ENCODE results near the gene GCHFR. TPM values are rescaled to one million over a fixed set of nuclear protein-coding genes. Genes with fewer than 3 reads are reported as not detected.

GCHFR gene
- total RNA-seq (2022) (54.4 and 59.2 TPM in 2 replicates), Bru-seq, nascent RNA (percentile 63 among the genes with signal in this experiment), BruChase-seq, experiment 1, labeled RNA remaining after a 2-hour chase (percentile 60 among the genes with signal in this experiment), BruChase-seq, experiment 2, labeled RNA remaining after a 6-hour chase (percentile 77 among the genes with signal in this experiment)
- long read RNA-seq, transcript GCHFR-201 (3 exons, 777 nt): major isoform, 159 of 171 reads
- long read RNA-seq, partial matches to known transcripts: 3 of 171 reads
- long read RNA-seq, other reads (novel, unspliced or antisense): 7 of 171 reads

DNA sequence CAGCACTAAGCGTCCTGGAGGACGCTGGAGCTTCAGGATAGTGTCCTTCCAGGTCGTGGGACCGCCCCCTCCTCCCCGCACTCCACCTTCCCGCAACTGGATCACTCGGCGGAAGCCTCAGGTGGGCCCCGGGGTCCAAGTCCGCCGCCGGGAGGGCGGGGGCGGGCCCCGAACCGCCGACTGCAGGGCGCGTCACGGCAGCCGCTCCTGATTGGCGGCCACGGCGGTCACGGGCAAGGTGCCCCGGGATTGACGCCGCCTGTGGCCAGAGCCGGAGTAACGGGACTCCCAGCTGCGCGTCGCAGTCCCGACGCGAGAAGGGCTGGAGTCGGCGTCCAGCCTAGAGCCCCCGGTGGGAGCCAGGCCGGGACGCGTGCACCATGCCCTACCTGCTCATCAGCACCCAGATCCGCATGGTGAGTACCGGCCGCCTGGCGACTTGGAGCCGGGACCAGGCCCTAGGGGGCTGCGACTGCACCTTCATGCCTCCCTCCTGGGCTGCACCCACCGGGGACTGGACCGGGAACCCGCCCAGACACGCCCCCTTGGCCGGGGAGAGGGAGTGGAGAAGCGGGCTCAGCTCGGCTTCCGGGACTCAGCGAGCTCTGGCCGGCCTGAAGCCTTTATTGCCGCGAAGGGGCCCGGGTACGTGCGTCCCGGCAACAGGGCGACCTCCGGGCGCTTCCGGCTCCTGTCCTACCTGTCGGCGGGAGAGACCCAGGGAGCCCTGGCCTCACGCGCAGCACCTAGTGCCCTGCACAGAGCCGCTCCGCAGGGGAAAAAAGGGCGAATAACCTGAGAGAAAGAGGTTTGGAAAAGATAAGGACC lies at the start of gene GCHFR:
Gene GCHFR (plus strand): TSS at position 268 of the 828 bp plus-strand sequence. CDS start 113 bp downstream, at position 381.
- TF ChIP-seq CTCF (IDR thresholded peaks at IDR 0.05; ENCODE audit: insufficient read depth in 1 of 2, low read depth in 1 of 2, low read length in 1 of 2, severe bottlenecking in 1 of 2, unreplicated experiment in 1 of 2): peak; percentile 17 to 49
- H3K36me3 ChIP-seq (ENCODE audit: control insufficient read depth, insufficient read depth, low read length): no peaks in the 10 kb centered on the region
- no peaks in the 10 kb centered on the region for H3K27me3 ChIP-seq (replicated peaks; ENCODE audit: control insufficient read depth, insufficient read depth, low read length)
- DNase-seq: peak; percentile 90 to 93
- peak within 1 kb of the TSS; percentile 90 for H3K27ac Mint-ChIP-seq (ENCODE audit: unreplicated experiment)
- H3K27me3 Mint-ChIP-seq (ENCODE audit: insufficient read depth, unreplicated experiment): no peaks in the 10 kb centered on the region
- intact Hi-C loops (cut with micrococcal nuclease; ENCODE audit: unreplicated experiment): loop anchor here (1.0 to 10.0 kb wide), 3 partner anchors 9 to 199 kb away; partner anchors contain the start of genes CCDC32, RMDN3 and RPUSD2
- peaks cover 33% of the 10 kb centered on the region for H3K36me3 Mint-ChIP-seq (ENCODE audit: insufficient read depth, unreplicated experiment)
- POLR2A ChIA-PET: interaction anchor here (0.6 to 1.7 kb wide), 9 partner anchors 9 to 199 kb away, joined by 3 to 10 read pairs (median 4); partner anchors contain the start of genes CHAC1, DNAJC17, RAD51 and RMDN3
- peak within 1 kb of the TSS; percentile 92 for H3K4me3 ChIP-seq (ENCODE audit: low read depth, low read length)
- BruUV-seq (replicated peaks): no TSS peak
- no peaks in the 10 kb centered on the region for H3K9me3 ChIP-seq
- CTCF ChIA-PET: interaction anchor here (0.6 to 5.7 kb wide), 12 partner anchors 12 to 164 kb away, joined by 3 to 25 read pairs (median 4); partner anchors contain the start of genes DNAJC17, VPS18 and ZFYVE19
- peaks cover 11% of the 10 kb centered on the region for H3K4me1 Mint-ChIP-seq (ENCODE audit: low read depth, unreplicated experiment)
- no peaks in the 10 kb centered on the region for H3K9me3 Mint-ChIP-seq (ENCODE audit: unreplicated experiment)
- H3K4me3 Mint-ChIP-seq (ENCODE audit: unreplicated experiment): peak within 1 kb of the TSS; percentile 86
- H3K4me1 ChIP-seq: peaks cover 7% of the 10 kb centered on the region; the same call in 1 of the 2 replicates

GRCh38 chr15:40714144-40714543 lies 49.7 kb upstream of the GCHFR start:
- Mint-ChIP-seq H3K4me3 (ENCODE audit: unreplicated experiment) (no peak overlapping the region), H3K27me3 (ENCODE audit: insufficient read depth, unreplicated experiment) (no peaks in the 10 kb centered on the region), H3K36me3 (ENCODE audit: insufficient read depth, unreplicated experiment) (peaks cover 62% of the 10 kb centered on the region), H3K9me3 (ENCODE audit: unreplicated experiment) (no peaks in the 10 kb centered on the region), H3K4me1 (ENCODE audit: low read depth, unreplicated experiment) (peaks cover 6% of the 10 kb centered on the region), H3K27ac (ENCODE audit: unreplicated experiment) (peak overlapping the region; percentile 65)
- BruUV-seq (replicated peaks): no TSS peak
- no peak for TF ChIP-seq CTCF (IDR thresholded peaks at IDR 0.05; ENCODE audit: insufficient read depth in 1 of 2, low read depth in 1 of 2, low read length in 1 of 2, severe bottlenecking in 1 of 2, unreplicated experiment in 1 of 2)
- H3K4me3 ChIP-seq (ENCODE audit: low read depth, low read length): no peak overlapping the region
- peak in 1 of 2 experiments; percentile 23 for DNase-seq
- H3K36me3 ChIP-seq (ENCODE audit: control insufficient read depth, insufficient read depth, low read length): no peaks in the 10 kb centered on the region
- H3K27me3 ChIP-seq (replicated peaks; ENCODE audit: control insufficient read depth, insufficient read depth, low read length): no peaks in the 10 kb centered on the region
- ChIA-PET POLR2A (no interaction called here), CTCF (interaction anchor here (0.6 kb wide), 1 partner anchor 255 kb away, joined by 4 read pairs; no protein-coding TSS in a partner anchor)
- no peaks in the 10 kb centered on the region for H3K4me1 ChIP-seq
- no peaks in the 10 kb centered on the region for H3K9me3 ChIP-seq
- intact Hi-C loops (cut with micrococcal nuclease; ENCODE audit: unreplicated experiment): no loop called here

DNA sequence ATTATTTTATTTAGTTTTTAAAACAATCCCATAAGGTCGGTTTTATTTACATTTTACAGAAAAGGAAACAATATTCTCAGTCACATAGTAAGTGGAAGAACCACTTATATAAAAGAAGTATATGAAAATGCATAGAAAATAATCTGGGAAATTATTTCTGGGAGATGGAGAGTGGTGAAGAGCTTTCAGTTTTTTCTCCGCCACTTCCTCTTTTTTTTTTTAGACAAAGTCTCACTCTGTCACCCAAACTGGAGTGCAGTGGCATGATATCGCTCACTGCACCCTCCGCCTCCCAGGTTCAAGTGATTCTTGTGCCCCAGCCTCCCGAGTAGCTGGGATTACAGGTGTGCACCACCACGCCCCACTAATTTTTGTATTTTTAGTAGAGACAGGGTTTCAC lies 47.7 kb upstream of the GCHFR start:
- Histone ChIP-seq H3K27me3 (replicated peaks; ENCODE audit: control insufficient read depth, insufficient read depth, low read length) (no peaks in the 10 kb centered on the region), H3K4me3 (ENCODE audit: low read depth, low read length) (no peak overlapping the region), H3K4me1 (no peaks in the 10 kb centered on the region), H3K9me3 (no peaks in the 10 kb centered on the region), H3K36me3 (ENCODE audit: control insufficient read depth, insufficient read depth, low read length) (no peaks in the 10 kb centered on the region)
- TF ChIP-seq CTCF (IDR thresholded peaks at IDR 0.05; ENCODE audit: insufficient read depth in 1 of 2, low read depth in 1 of 2, low read length in 1 of 2, severe bottlenecking in 1 of 2, unreplicated experiment in 1 of 2): no peak
- ChIA-PET POLR2A (no interaction called here), CTCF (no interaction called here)
- H3K4me1 Mint-ChIP-seq (ENCODE audit: low read depth, unreplicated experiment): peaks cover 6% of the 10 kb centered on the region
- BruUV-seq (replicated peaks): no TSS peak
- H3K36me3 Mint-ChIP-seq (ENCODE audit: insufficient read depth, unreplicated experiment): peaks cover 54% of the 10 kb centered on the region
- no peaks in the 10 kb centered on the region for H3K27me3 Mint-ChIP-seq (ENCODE audit: insufficient read depth, unreplicated experiment)
- intact Hi-C loops (cut with micrococcal nuclease; ENCODE audit: unreplicated experiment): no loop called here
- no peak overlapping the region for H3K4me3 Mint-ChIP-seq (ENCODE audit: unreplicated experiment)
- H3K27ac Mint-ChIP-seq (ENCODE audit: unreplicated experiment): no peak overlapping the region
- no peak for DNase-seq
- no peaks in the 10 kb centered on the region for H3K9me3 Mint-ChIP-seq (ENCODE audit: unreplicated experiment)

Measured in Caco-2 (cell line).